ENCODE measurements around the gene AHNAK2. TPM values are rescaled to one million over a fixed set of nuclear protein-coding genes. Genes with fewer than 3 reads are reported as not detected.
A peak's percentile ranks its signal among the peaks of the same experiment; 100 is the strongest.

The AHNAK2 gene
- total and polyA plus RNA-seq, 4 donors, result 3.5 to 26.6 (median 8.1) TPM

- H3K27ac ChIP-seq (ENCODE audit: low read depth in 1 of 2, low read length in 1 of 2), result peak overlapping the region in 1 of 2 donors; percentile 80
- TF ChIP-seq, protein P1, sequence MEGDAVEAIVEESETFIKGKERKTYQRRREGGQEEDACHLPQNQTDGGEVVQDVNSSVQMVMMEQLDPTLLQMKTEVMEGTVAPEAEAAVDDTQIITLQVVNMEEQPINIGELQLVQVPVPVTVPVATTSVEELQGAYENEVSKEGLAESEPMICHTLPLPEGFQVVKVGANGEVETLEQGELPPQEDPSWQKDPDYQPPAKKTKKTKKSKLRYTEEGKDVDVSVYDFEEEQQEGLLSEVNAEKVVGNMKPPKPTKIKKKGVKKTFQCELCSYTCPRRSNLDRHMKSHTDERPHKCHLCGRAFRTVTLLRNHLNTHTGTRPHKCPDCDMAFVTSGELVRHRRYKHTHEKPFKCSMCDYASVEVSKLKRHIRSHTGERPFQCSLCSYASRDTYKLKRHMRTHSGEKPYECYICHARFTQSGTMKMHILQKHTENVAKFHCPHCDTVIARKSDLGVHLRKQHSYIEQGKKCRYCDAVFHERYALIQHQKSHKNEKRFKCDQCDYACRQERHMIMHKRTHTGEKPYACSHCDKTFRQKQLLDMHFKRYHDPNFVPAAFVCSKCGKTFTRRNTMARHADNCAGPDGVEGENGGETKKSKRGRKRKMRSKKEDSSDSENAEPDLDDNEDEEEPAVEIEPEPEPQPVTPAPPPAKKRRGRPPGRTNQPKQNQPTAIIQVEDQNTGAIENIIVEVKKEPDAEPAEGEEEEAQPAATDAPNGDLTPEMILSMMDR (IDR thresholded peaks at IDR 0.05; ENCODE audit: control extremely low read depth, extremely low read depth), result no peak
- 28 to 78% methylated on average over 8 of the region's 8 CpGs for whole genome bisulfite sequencing, 2 donors
- peaks cover 0 to 24% (median 16%) of the 10 kb centered on the region in 5 donors for H3K4me1 ChIP-seq (ENCODE audit: control insufficient read depth in 5 of 5, insufficient read depth in 5 of 5, low read length in 5 of 5)
- peaks cover 0 to 3% (median 0%) of the 10 kb centered on the region in 4 donors for H3K9me3 ChIP-seq (ENCODE audit: control insufficient read depth in 4 of 4, insufficient read depth in 3 of 4, low read length in 3 of 4)
- H3K27me3 ChIP-seq (ENCODE audit: control insufficient read depth in 3 of 3, insufficient read depth in 3 of 3, low read length in 2 of 3), result no peaks in the 10 kb centered on the region
- H3K4me3 ChIP-seq, result no peak overlapping the region
- DNase-seq (no peak), ATAC-seq (ENCODE audit: insufficient read depth, low FRiP score) (no peak)
- H3K9ac ChIP-seq (ENCODE audit: insufficient read depth in 1 of 2, low read length in 2 of 2), result no peak overlapping the region
- no peaks in the 10 kb centered on the region for H3K36me3 ChIP-seq (ENCODE audit: control insufficient read depth in 4 of 4, insufficient read depth in 4 of 4, low read length in 4 of 4)
These were observed 11.2 kb downstream of the AHNAK2 start for GRCh38 chr14:104966981-104967385.

GRCh38 chr14:104966261-104966865 is 11.8 kb downstream of the AHNAK2 start:
- TF ChIP-seq, protein P1 (IDR thresholded peaks at IDR 0.05; ENCODE audit: control extremely low read depth, extremely low read depth), result no peak
- H3K4me1 ChIP-seq (ENCODE audit: control insufficient read depth in 5 of 5, insufficient read depth in 5 of 5, low read length in 5 of 5), result peaks cover 0 to 20% (median 16%) of the 10 kb centered on the region in 5 donors
- no peaks in the 10 kb centered on the region for H3K36me3 ChIP-seq (ENCODE audit: control insufficient read depth in 4 of 4, insufficient read depth in 4 of 4, low read length in 4 of 4)
- DNase-seq (no peak), ATAC-seq (ENCODE audit: insufficient read depth, low FRiP score) (no peak)
- no peak overlapping the region for H3K4me3 ChIP-seq
- H3K9me3 ChIP-seq (ENCODE audit: control insufficient read depth in 4 of 4, insufficient read depth in 3 of 4, low read length in 3 of 4), result peaks cover 0 to 3% (median 0%) of the 10 kb centered on the region in 4 donors
- peak overlapping the region in 1 of 2 donors; percentile 80 for H3K27ac ChIP-seq (ENCODE audit: low read depth in 1 of 2, low read length in 1 of 2)
- H3K27me3 ChIP-seq (ENCODE audit: control insufficient read depth in 3 of 3, insufficient read depth in 3 of 3, low read length in 2 of 3), result no peaks in the 10 kb centered on the region
- 85 to 86% methylated on average over 9 of the region's 9 CpGs for WGBS, 2 donors
- no peak overlapping the region for H3K9ac ChIP-seq (ENCODE audit: insufficient read depth in 1 of 2, low read length in 2 of 2)

DNA sequence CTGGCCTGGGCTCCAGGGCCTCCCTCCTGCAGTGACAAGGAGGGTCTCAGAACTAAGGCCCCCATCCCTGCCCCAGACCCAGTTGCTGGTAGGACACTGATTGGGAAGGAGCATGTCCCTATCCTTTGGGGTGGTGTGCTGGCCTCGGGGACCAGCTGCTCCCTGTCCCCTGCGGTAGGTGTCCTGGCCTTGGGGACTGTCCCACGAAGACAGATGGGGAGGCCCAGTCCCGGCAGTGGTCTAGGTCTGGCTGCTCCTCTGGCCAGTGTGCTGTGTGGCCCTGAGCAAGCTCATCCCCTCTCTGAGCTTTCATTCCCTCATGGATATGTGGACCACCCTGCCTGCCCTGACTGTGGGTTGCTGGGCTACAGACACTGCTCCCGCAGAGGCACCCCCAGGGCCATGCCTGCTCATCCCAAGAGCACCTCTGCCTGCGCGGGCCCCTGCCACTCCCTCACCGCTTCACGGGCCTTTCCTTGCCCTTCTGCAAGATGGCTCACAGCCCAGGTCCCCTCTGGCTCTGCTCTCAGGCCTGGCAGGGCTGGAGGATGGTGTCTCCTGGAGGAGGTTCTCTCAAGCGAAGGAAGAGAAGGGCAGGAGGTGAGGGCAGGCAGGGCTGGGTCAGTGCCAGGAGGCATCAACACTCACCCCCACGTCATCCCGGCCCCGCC is 12.5 kb downstream of the AHNAK2 start:
- H3K4me3 ChIP-seq, result no peak overlapping the region
- no peak overlapping the region for H3K27ac ChIP-seq (ENCODE audit: low read depth in 1 of 2, low read length in 1 of 2)
- WGBS, 2 donors, result 85 to 87% methylated on average over 13 of the region's 13 CpGs
- H3K27me3 ChIP-seq (ENCODE audit: control insufficient read depth in 3 of 3, insufficient read depth in 3 of 3, low read length in 2 of 3), result no peaks in the 10 kb centered on the region
- no peak for ATAC-seq (ENCODE audit: insufficient read depth, low FRiP score)
- H3K36me3 ChIP-seq (ENCODE audit: control insufficient read depth in 4 of 4, insufficient read depth in 4 of 4, low read length in 4 of 4), result no peaks in the 10 kb centered on the region
- DNase-seq, result no peak
- no peak overlapping the region for H3K9ac ChIP-seq (ENCODE audit: insufficient read depth in 1 of 2, low read length in 2 of 2)
- peaks cover 0 to 3% (median 0%) of the 10 kb centered on the region in 4 donors for H3K9me3 ChIP-seq (ENCODE audit: control insufficient read depth in 4 of 4, insufficient read depth in 3 of 4, low read length in 3 of 4)
- H3K4me1 ChIP-seq (ENCODE audit: control insufficient read depth in 5 of 5, insufficient read depth in 5 of 5, low read length in 5 of 5), result peaks cover 0 to 20% (median 16%) of the 10 kb centered on the region in 5 donors
- TF ChIP-seq, protein P1 (IDR thresholded peaks at IDR 0.05; ENCODE audit: control extremely low read depth, extremely low read depth), result no peak

All from lung (tissue), 12 donors.